GM20000 (cell line): ENCODE measurements around the gene TMEM214.

ENCODE experiments used
- DNase-seq: peaks from one replicate; pipeline ENCODE4 v3.0.0; 2012; ENCODE audit warnings: low spot score
- TF ChIP-seq, protein P1 (sequence below): IDR thresholded peaks from 2 replicates; pipeline ENCODE4 v1.5.1; 2012; ENCODE audit warnings: mild to moderate bottlenecking, control low read depth; ENCODE audit errors: extremely low read depth, missing control alignments

The TMEM214 gene

DNA sequence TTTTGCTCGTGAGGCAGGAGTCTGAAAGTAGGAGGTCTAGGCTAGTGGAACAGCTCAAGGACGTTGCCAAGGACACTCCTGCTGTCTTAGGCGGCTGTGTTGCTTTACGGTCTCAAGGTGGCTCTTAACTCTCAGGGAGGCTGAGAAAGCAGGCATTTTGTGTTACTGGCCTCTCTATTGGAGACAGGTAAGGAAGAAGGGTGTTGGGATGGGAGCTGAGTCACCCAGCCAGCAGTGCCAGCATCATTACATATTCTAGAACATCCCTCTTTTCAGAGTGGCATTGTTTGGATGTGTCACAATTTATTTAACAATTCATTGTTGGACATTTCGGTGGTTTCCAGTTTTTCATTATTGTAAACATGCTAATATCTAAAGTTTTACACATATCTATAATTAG, 30.8 kb upstream of the TMEM214 start:
- DNase-seq, result no peak
- TF ChIP-seq, protein P1, sequence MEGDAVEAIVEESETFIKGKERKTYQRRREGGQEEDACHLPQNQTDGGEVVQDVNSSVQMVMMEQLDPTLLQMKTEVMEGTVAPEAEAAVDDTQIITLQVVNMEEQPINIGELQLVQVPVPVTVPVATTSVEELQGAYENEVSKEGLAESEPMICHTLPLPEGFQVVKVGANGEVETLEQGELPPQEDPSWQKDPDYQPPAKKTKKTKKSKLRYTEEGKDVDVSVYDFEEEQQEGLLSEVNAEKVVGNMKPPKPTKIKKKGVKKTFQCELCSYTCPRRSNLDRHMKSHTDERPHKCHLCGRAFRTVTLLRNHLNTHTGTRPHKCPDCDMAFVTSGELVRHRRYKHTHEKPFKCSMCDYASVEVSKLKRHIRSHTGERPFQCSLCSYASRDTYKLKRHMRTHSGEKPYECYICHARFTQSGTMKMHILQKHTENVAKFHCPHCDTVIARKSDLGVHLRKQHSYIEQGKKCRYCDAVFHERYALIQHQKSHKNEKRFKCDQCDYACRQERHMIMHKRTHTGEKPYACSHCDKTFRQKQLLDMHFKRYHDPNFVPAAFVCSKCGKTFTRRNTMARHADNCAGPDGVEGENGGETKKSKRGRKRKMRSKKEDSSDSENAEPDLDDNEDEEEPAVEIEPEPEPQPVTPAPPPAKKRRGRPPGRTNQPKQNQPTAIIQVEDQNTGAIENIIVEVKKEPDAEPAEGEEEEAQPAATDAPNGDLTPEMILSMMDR, result no peak

DNA sequence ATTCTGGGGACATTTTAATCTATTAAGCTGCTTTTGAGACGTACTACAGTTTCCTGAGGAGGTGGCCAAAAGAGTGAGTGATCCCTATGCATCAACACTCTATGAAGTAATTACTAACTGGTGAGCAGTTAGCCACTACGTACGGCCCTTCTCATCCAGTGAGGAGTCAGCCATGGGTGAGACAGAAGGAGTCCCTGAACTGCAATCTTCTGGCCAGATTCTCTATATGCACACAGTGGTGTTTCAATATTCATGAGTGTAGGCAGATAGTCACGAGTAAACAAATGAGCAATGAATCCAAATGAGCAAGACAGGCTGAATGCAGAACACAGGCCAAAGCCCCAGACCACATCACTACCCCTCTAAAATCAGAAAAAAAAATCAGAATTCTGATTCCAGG, 29.8 kb upstream of the TMEM214 start:
- TF ChIP-seq, protein P1, result no peak
- no peak for DNase-seq

GRCh38 chr2:27003857-27004256, 28.9 kb upstream of the TMEM214 start:
- DNase-seq, result no peak
- TF ChIP-seq, protein P1, result no peak

- TF ChIP-seq, protein P1, result no peak
These were observed 26.0 kb upstream of the TMEM214 start for GRCh38 chr2:27006602-27007415.

GRCh38 chr2:27007416-27008374, 25.1 kb upstream of the TMEM214 start:
- TF ChIP-seq, protein P1, result no peak
- DNase-seq, result no peak

More at GRCh38 chr2:27006602-27007415, 26.0 kb upstream of the TMEM214 start:
- no peak for DNase-seq

DNA sequence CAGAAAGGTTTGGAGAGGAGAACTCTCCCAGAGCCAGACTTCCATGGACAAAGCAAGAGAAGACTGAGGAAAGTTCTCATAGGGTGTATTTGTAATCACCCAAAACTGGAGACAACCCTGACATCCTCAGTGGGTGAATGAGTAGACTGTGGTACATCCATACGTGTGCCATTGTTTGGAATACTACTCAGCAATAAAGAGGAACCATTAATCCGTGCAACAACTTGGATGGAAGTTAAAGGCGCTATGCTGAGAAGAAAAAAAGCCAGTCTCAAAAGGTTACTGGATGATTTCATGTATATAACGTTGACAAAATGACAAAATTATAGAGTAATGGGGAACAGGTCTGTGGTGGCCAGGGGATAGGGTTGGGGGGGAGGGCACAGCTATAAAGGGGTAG, 24.1 kb upstream of the TMEM214 start:
- TF ChIP-seq, protein P1, result no peak
- no peak for DNase-seq

- DNase-seq, result no peak
- TF ChIP-seq, protein P1, result no peak
These were observed 23.7 kb upstream of the TMEM214 start for GRCh38 chr2:27009083-27009482.
